H9 (cell line): ENCODE results near the gene DYRK1A. TPM values are rescaled to one million over a fixed set of nuclear protein-coding genes. Genes with fewer than 3 reads are reported as not detected.

Source experiments
- DNase-seq: peaks from one replicate; pipeline ENCODE4 v3.0.0-alpha.2; 2017
- H2AFZ ChIP-seq: one replicate; pipeline ENCODE4 v1.6.1; 2013; ENCODE audit warnings: mild to moderate bottlenecking, low read length, control low read depth, moderate library complexity
- H2AK5ac ChIP-seq: 2 replicates; pipeline ENCODE4 v1.6.1; 2013; ENCODE audit warnings: low read length, control low read depth, mixed read lengths; ENCODE audit not compliant: insufficient read length
- H2BK120ac ChIP-seq: one replicate; pipeline ENCODE4 v1.6.1; 2013; ENCODE audit warnings: low read depth, mild to moderate bottlenecking, low read length, control low read depth, inconsistent platforms; ENCODE audit not compliant: poor library complexity, severe bottlenecking
- H2BK12ac ChIP-seq: 2 replicates; pipeline ENCODE4 v1.6.1; 2013; ENCODE audit warnings: low read length, control low read depth, mixed read lengths, low read depth; ENCODE audit not compliant: insufficient read length
- H2BK15ac ChIP-seq: 2 replicates; pipeline ENCODE4 v1.6.1; 2013; ENCODE audit warnings: low read depth, low read length, control low read depth
- H2BK20ac ChIP-seq: one replicate; pipeline ENCODE4 v1.6.1; 2013; ENCODE audit warnings: low read depth, mild to moderate bottlenecking, low read length, control low read depth, inconsistent platforms; ENCODE audit not compliant: poor library complexity, severe bottlenecking
- H2BK5ac ChIP-seq: 2 replicates; pipeline ENCODE4 v1.6.1; 2013; ENCODE audit warnings: low read length, control low read depth, mixed read lengths; ENCODE audit not compliant: insufficient read length
- H3K14ac ChIP-seq: 2 replicates; pipeline ENCODE4 v1.6.1; 2013; ENCODE audit warnings: low read length, control low read depth; ENCODE audit not compliant: insufficient read depth
- H3K18ac ChIP-seq: 2 replicates; pipeline ENCODE4 v1.6.1; 2013; ENCODE audit warnings: low read depth, mild to moderate bottlenecking, mixed read lengths, low read length, control low read depth; ENCODE audit not compliant: insufficient read length
- H3K23ac ChIP-seq: 2 replicates; pipeline ENCODE4 v1.6.1; 2013; ENCODE audit warnings: low read length, control low read depth, mixed read lengths, low read depth; ENCODE audit not compliant: insufficient read length
- H3K23me2 ChIP-seq: 2 replicates; pipeline ENCODE4 v1.6.1; 2013; ENCODE audit warnings: low read depth, mild to moderate bottlenecking, mixed read lengths, low read length, control low read depth; ENCODE audit not compliant: insufficient read length, poor library complexity, severe bottlenecking
- H3K27ac ChIP-seq: 2 replicates; pipeline ENCODE4 v1.5.1; 2013; ENCODE audit warnings: low read length, control low read depth, mixed read lengths, low read depth; ENCODE audit not compliant: insufficient read length
- H3K27me3 ChIP-seq: 2 replicates; pipeline ENCODE4 v1.6.1; 2013; ENCODE audit warnings: low read length, control low read depth, inconsistent platforms; ENCODE audit not compliant: insufficient read depth
- H3K4ac ChIP-seq: 2 replicates; pipeline ENCODE4 v1.6.1; 2013; ENCODE audit warnings: low read depth, mild to moderate bottlenecking, control low read depth, inconsistent platforms, low read length, moderate library complexity
- H3K4me1 ChIP-seq: 2 replicates; pipeline ENCODE4 v1.6.1; 2013; ENCODE audit warnings: low read length, control low read depth, inconsistent platforms; ENCODE audit not compliant: insufficient read depth
- H3K4me2 ChIP-seq: 2 replicates; pipeline ENCODE4 v1.6.1; 2013; ENCODE audit warnings: low read length, control low read depth, mixed read lengths; ENCODE audit not compliant: insufficient read length, insufficient read depth
- H3K56ac ChIP-seq: 2 replicates; pipeline ENCODE4 v1.6.1; 2013; ENCODE audit warnings: low read depth, mild to moderate bottlenecking, mixed read lengths, low read length, control low read depth; ENCODE audit not compliant: insufficient read length
- H3K79me1 ChIP-seq: 2 replicates; pipeline ENCODE4 v1.6.1; 2013; ENCODE audit warnings: low read depth, mild to moderate bottlenecking, moderate library complexity, low read length, control low read depth, inconsistent platforms; ENCODE audit not compliant: insufficient read depth, poor library complexity, severe bottlenecking
- H3K79me2 ChIP-seq: 2 replicates; pipeline ENCODE4 v1.6.1; 2013; ENCODE audit warnings: low read length, control low read depth, inconsistent platforms; ENCODE audit not compliant: insufficient read depth
- H3K9ac ChIP-seq: 2 replicates; pipeline ENCODE4 v1.6.1; 2013; ENCODE audit warnings: low read length, control low read depth, mixed read lengths; ENCODE audit not compliant: insufficient read length; ENCODE audit errors: extremely low read depth
- H3K9me3 ChIP-seq: one replicate; pipeline ENCODE4 v1.6.1; 2013; ENCODE audit warnings: low read depth, low read length, inconsistent platforms; ENCODE audit not compliant: control insufficient read depth
- H3T11ph ChIP-seq: one replicate; pipeline ENCODE4 v1.6.1; 2013; ENCODE audit warnings: mild to moderate bottlenecking, low read length, control low read depth, inconsistent platforms
- H4K20me1 ChIP-seq: one replicate; pipeline ENCODE4 v1.6.1; 2013; ENCODE audit not compliant: control insufficient read depth, insufficient read length, insufficient read depth
- H4K5ac ChIP-seq: 2 replicates; pipeline ENCODE4 v1.6.1; 2013; ENCODE audit warnings: low read depth, mild to moderate bottlenecking, mixed read lengths, low read length, control low read depth; ENCODE audit not compliant: insufficient read length
- H4K8ac ChIP-seq: replicated peaks from 2 replicates; pipeline ENCODE4 v1.6.1; 2013; ENCODE audit warnings: low read length, control low read depth, mixed read lengths, low read depth; ENCODE audit not compliant: insufficient read length
- H4K91ac ChIP-seq: 2 replicates; pipeline ENCODE4 v1.6.1; 2013; ENCODE audit warnings: low read depth, mild to moderate bottlenecking, moderate library complexity, mixed read lengths, low read length, control low read depth; ENCODE audit not compliant: insufficient read length
- H3K27ac Mint-ChIP-seq, 3 experiments: 2 replicates in 2 of 3; 3 replicates in 1 of 3; pipeline ENCODE4 v1.8.0; 2020 to 2021; ENCODE audit warnings: mixed read lengths in 3 of 3, mild to moderate bottlenecking in 1 of 3, moderate library complexity in 1 of 3
- H3K27me3 Mint-ChIP-seq: 2 replicates; pipeline ENCODE4 v1.8.0; 2021; ENCODE audit warnings: low read depth, mild to moderate bottlenecking, moderate library complexity, mixed read lengths
- H3K36me3 Mint-ChIP-seq, 3 experiments: 2 replicates in 2 of 3; 3 replicates in 1 of 3; pipeline ENCODE4 v1.8.0; 2020 to 2021; ENCODE audit warnings: low read depth in 3 of 3, mixed read lengths in 3 of 3; ENCODE audit not compliant: insufficient read depth in 1 of 3
- H3K4me1 Mint-ChIP-seq, 2 experiments: 2 replicates each; pipeline ENCODE4 v1.8.0; 2020; ENCODE audit warnings: mixed read lengths in 2 of 2
- H3K4me3 Mint-ChIP-seq, 2 experiments: 2 replicates in 1 of 2; 3 replicates in 1 of 2; pipeline ENCODE4 v1.8.0; 2020 to 2021; ENCODE audit warnings: mild to moderate bottlenecking in 2 of 2, mixed read lengths in 2 of 2, moderate library complexity in 1 of 2
- H3K9me3 Mint-ChIP-seq, 2 experiments: 2 replicates in 1 of 2; 3 replicates in 1 of 2; pipeline ENCODE4 v1.8.0; 2020; ENCODE audit warnings: mild to moderate bottlenecking in 2 of 2, mixed read lengths in 2 of 2, moderate library complexity in 1 of 2
- CTCF ChIP-seq: fragments of 200-600 bp; sonication (generic); conservative IDR thresholded peaks from 3 replicates; pipeline ENCODE4 v1.8.0; 2021; ENCODE audit warnings: antibody characterized with exemption, mild to moderate bottlenecking
- WGBS: extraction: QIAGEN DNeasy Blood & Tissue Kit; methylation state at CpG from one replicate; pipeline ENCODE4 v1.1.7; 2013; ENCODE audit warnings: missing lambda C conversion rate, low lambda C conversion rate, mixed read lengths; ENCODE audit not compliant: insufficient read length; ENCODE audit errors: extremely low coverage; 5-methylcytosine and 5-hydroxymethylcytosine counted together
- total RNA-seq: library from RNA; stranded (reverse); gene quantifications from 2 replicates; pipeline ENCODE4 v1.2.1, GENCODE V29; 2021

DYRK1A gene
- total RNA-seq, 1 experiment from 2014 or later = 73.6 TPM

- H2BK15ac ChIP-seq = no peak overlapping the region
- no peak overlapping the region for H3K56ac ChIP-seq
- H3K23me2 ChIP-seq = no peaks in the 10 kb centered on the region
- H2BK12ac ChIP-seq = no peak overlapping the region
- no peak for DNase-seq
- no peaks in the 10 kb centered on the region for H3K27me3 ChIP-seq
- no peak overlapping the region for H2BK5ac ChIP-seq
- H3K4me3 Mint-ChIP-seq = no peak overlapping the region
- no peak overlapping the region for H2AK5ac ChIP-seq
- no peak overlapping the region for H3K9ac ChIP-seq
- no peak overlapping the region for H4K8ac ChIP-seq
- no peak overlapping the region for H4K91ac ChIP-seq
- WGBS = no CpG with 5 or more reads among the region's 1 CpG
- H3K79me1 ChIP-seq = no peaks in the 10 kb centered on the region
- no peak overlapping the region for H3K4ac ChIP-seq
- H3T11ph ChIP-seq = no peak overlapping the region
- peak overlapping the region; percentile 30 to 86 (median 75); a peak in 5 of 7 replicates for H3K27ac Mint-ChIP-seq
- no peaks in the 10 kb centered on the region for H3K27me3 Mint-ChIP-seq
- no peaks in the 10 kb centered on the region for H4K20me1 ChIP-seq
- H3K18ac ChIP-seq = no peak overlapping the region
- no peak overlapping the region for H3K27ac ChIP-seq
- no peak overlapping the region for H2AFZ ChIP-seq
- no peak overlapping the region for H2BK120ac ChIP-seq
- H3K4me1 ChIP-seq = peaks cover 9% of the 10 kb centered on the region
- no peak overlapping the region for H4K5ac ChIP-seq
- peaks cover 73 to 78% of the 10 kb centered on the region in 2 experiments for H3K4me1 Mint-ChIP-seq
- no peak for TF ChIP-seq CTCF
- H3K23ac ChIP-seq = no peak overlapping the region
- no peaks in the 10 kb centered on the region for H3K9me3 Mint-ChIP-seq
- no peaks in the 10 kb centered on the region for H3K36me3 Mint-ChIP-seq
- no peak overlapping the region for H2BK20ac ChIP-seq
- no peak overlapping the region for H3K4me2 ChIP-seq
- no peaks in the 10 kb centered on the region for H3K9me3 ChIP-seq
- no peak overlapping the region for H3K14ac ChIP-seq
- H3K79me2 ChIP-seq = peaks cover 76% of the 10 kb centered on the region
These were observed 17.3 kb downstream of the DYRK1A start for GRCh38 chr21:37383784-37384311.
